Neural crest cell (in vitro differentiated cells): ENCODE measurements around the gene CGB2. TPM values are rescaled to one million over a fixed set of nuclear protein-coding genes. Genes with fewer than 3 reads are reported as not detected.

Experiments used
- DNase-seq: peaks from one replicate; pipeline ENCODE4 v3.0.0; 2021; ENCODE audit warnings: low read depth, mixed read lengths, low spot score
- H3K27ac Mint-ChIP-seq: one replicate; pipeline ENCODE4 v1.8.0; 2021; ENCODE audit warnings: mild to moderate bottlenecking, mixed read lengths; ENCODE audit not compliant: unreplicated experiment
- H3K27me3 Mint-ChIP-seq: 2 replicates; pipeline ENCODE4 v1.8.0; 2021; ENCODE audit warnings: low read depth, mild to moderate bottlenecking, mixed read lengths
- H3K36me3 Mint-ChIP-seq: 2 replicates; pipeline ENCODE4 v1.8.0; 2021; ENCODE audit warnings: low read depth, mild to moderate bottlenecking, mixed read lengths
- H3K4me1 Mint-ChIP-seq: 2 replicates; pipeline ENCODE4 v1.8.0; 2021; ENCODE audit warnings: mixed read lengths
- H3K4me3 Mint-ChIP-seq: one replicate; pipeline ENCODE4 v1.8.0; 2021; ENCODE audit warnings: mild to moderate bottlenecking, mixed read lengths
- H3K9me3 Mint-ChIP-seq: 2 replicates; pipeline ENCODE4 v1.8.0; 2021; ENCODE audit warnings: mixed read lengths
- CTCF ChIP-seq: fragments of 200-600 bp; sonication (generic); conservative IDR thresholded peaks from 2 replicates; pipeline ENCODE4 v1.5.0; 2021; ENCODE audit warnings: antibody characterized with exemption, mild to moderate bottlenecking
- total RNA-seq: library from RNA; stranded (reverse); gene quantifications from 2 replicates; pipeline ENCODE4 v1.2.1, GENCODE V29; 2021

The CGB2 gene
- total RNA-seq, 1 donor from 2014 or later = not detected

- Mint-ChIP-seq H3K27me3 (no peaks in the 10 kb centered on the region), H3K9me3 (no peaks in the 10 kb centered on the region), H3K4me3 (peak overlapping the region; percentile 7), H3K4me1 (peaks cover 19% of the 10 kb centered on the region), H3K27ac (peak overlapping the region; percentile 25), H3K36me3 (peaks cover 7% of the 10 kb centered on the region)
- TF ChIP-seq CTCF = no peak
- no peak for DNase-seq
Measured at GRCh38 chr19:48988286-48988685, 43.4 kb upstream of the CGB2 start.

DNA sequence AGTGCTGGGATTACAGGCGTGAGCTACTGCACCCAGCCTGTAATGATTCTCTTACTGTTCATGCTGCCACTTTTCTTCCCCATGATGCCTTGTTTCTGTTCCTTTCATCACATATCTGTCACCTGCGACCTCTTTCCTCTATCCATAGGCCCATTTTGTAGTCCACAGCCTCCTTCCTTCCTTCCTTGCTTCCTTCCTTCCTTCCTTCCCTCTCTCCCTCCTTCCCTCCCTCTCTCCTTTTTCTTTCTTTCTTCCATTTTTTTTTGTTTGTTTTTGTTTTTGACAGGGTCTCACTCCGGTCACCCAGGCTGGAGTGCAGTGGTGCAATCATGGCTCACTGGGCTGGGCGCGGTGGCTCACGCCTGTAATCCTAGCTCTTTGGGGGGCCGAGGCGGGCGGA, 42.8 kb upstream of the CGB2 start:
- Mint-ChIP-seq H3K9me3 (no peaks in the 10 kb centered on the region), H3K27me3 (no peaks in the 10 kb centered on the region), H3K36me3 (peaks cover 4% of the 10 kb centered on the region), H3K27ac (no peak overlapping the region), H3K4me3 (peak overlapping the region; percentile 7), H3K4me1 (peaks cover 24% of the 10 kb centered on the region)
- no peak for TF ChIP-seq CTCF
- DNase-seq = no peak

DNA sequence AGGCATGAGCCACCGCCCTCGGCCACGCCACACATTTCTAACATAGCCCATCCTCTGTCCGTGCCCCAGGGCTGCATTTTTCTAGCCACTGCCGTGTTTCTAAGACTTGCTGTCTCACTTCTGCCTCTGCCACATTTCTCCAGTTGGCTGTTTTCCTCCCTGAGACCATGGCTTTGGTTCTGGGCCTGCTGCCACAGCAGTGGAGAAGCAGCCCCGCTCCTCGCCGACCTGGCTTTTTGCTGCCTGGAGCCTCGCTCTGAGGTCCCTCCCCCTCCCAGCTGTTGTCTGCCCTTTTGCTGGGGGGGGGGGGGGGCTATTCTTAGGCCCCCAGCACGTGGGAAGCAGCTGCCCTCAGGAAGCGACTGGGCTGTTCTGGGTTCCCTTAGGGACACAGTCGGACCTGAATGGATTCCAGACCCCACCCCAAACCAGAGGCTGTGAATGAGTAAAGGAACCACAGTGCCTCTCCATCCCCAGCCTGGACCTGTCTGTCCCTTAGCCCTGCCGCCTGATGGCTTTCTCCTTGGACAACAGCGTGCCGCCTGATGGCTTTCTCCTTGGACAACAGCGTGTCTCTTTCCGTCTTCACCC, 41.9 kb upstream of the CGB2 start:
- TF ChIP-seq CTCF = no peak
- no peak for DNase-seq
- Mint-ChIP-seq H3K4me3 (no peak overlapping the region), H3K36me3 (peaks cover 4% of the 10 kb centered on the region), H3K9me3 (no peaks in the 10 kb centered on the region), H3K4me1 (peaks cover 32% of the 10 kb centered on the region), H3K27me3 (no peaks in the 10 kb centered on the region), H3K27ac (peak overlapping the region; percentile 48)

GRCh38 chr19:48990400-48990799, 41.3 kb upstream of the CGB2 start:
- Mint-ChIP-seq H3K9me3 (no peaks in the 10 kb centered on the region), H3K27ac (peak overlapping the region; percentile 48), H3K36me3 (peaks cover 4% of the 10 kb centered on the region), H3K4me3 (peak overlapping the region; percentile 11), H3K27me3 (no peaks in the 10 kb centered on the region), H3K4me1 (peaks cover 38% of the 10 kb centered on the region)
- TF ChIP-seq CTCF = no peak
- DNase-seq = no peak

DNA sequence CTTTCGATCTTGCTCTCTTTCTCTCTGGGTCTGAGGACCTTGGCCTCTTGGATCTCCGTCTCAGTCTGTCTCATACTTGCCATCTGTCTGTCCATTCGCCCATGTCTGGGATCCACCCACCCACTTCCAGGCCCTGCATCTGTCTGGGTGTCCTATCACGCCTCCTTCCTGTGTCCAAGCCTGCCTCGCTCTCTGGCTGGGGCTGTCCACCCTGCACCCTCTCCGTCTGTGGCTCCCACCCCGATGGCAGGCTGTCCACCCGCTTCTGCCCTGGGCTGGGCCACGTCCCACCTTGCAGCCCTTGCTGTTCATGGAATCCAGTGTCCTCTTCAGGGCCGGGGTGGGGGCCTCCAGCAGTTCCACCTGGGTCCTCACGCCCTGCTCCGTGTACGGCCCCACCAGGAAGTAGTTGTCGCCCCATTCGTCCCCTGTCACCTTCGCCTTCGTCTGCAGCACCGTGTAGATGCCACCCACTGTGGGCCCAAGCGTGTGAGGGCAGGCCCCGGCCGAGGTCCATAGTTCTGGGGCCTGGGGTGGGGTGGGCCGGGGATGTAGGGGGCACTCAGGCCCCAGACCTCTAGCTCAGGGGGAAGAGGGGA, 40.6 kb upstream of the CGB2 start:
- no peak for DNase-seq
- Mint-ChIP-seq H3K9me3 (no peaks in the 10 kb centered on the region), H3K27me3 (no peaks in the 10 kb centered on the region), H3K36me3 (peaks cover 4% of the 10 kb centered on the region), H3K4me1 (peaks cover 38% of the 10 kb centered on the region), H3K4me3 (no peak overlapping the region), H3K27ac (peak overlapping the region; percentile 71)
- no peak for TF ChIP-seq CTCF
